ENCODE data around the gene PRC1.

- TF ChIP-seq TAF1 (IDR thresholded peaks at IDR 0.05; ENCODE audit: borderline replicate concordance, low read depth, low read length) (no peak), POLR2A (IDR thresholded peaks at IDR 0.05; ENCODE audit: low read depth, low read length) (no peak)
These were observed 33.8 kb downstream of the PRC1 start for GRCh38 chr15:90960298-90961091.
